HG03196 (cell line): Measurements from ENCODE around the gene PHLPP2.
"Not testable (repeated sequence)": the region's sequence is repeated elsewhere in the genome, so short reads cannot be mapped to it uniquely, and the experiment has no call there.

ENCODE experiments used
- ATAC-seq: cut with Tn5 transposase; IDR thresholded peaks from one replicate; pipeline ENCODE4 v1.9.1; 2021; ENCODE audit not compliant: unreplicated experiment

PHLPP2 gene

DNA sequence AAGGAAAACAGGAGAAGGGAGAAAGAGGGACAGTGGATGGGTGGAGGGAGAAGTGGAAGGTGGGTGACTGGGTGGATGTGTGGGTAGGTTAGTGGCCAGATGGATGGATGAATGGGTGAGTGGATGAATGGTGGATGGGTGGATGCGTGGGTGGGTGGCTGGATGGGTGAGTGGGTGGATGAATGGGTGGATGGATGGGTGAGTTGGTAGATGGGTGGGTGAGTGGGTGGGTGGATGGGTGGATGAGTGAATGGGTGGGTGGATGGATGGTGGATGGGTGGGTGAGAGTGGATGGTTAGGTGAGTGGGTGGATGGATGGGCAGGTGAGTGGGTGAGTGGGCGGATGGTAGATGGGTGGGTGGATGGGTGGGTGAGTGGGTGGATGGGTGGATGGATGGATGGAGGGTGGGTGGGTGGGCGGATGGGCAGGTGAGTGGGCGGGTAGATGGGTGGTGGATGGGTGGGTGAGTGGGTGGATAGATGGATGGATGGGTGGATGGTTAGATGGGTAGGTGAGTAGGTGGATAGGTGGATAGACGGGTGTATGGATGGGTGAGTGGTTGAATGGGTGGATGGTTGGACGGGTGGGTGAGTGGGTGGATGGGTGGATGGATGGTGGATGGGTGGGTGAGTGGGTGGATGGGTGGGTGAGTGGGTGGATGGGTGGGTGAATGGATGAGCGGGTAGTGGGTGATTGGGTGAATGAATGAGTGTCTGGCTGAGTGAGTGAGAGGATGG is 99.2 kb downstream of the PHLPP2 start:
- no peak for ATAC-seq

- no peak for ATAC-seq
Observed at GRCh38 chr16:71623597-71623996, 100.9 kb downstream of the PHLPP2 start.

DNA sequence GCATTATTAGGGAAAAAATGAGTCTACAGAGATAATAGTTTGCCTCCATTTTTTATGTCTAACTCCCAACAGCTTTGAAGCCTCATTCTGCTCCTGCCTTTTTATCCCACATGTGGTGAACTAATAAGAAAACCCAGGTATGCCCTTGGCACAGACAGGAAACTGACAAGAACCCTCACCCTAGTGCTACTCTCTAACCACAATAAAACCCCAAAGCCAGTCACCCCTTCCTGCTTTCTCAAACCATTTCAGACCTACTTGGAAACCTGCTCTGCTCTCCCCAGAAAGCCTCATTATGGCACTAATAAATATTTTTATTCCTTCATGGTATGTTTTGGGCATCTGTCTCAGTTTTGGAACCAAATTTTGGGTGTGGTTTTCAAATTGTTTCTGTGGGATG is 102.4 kb downstream of the PHLPP2 start:
- no peak for ATAC-seq

DNA sequence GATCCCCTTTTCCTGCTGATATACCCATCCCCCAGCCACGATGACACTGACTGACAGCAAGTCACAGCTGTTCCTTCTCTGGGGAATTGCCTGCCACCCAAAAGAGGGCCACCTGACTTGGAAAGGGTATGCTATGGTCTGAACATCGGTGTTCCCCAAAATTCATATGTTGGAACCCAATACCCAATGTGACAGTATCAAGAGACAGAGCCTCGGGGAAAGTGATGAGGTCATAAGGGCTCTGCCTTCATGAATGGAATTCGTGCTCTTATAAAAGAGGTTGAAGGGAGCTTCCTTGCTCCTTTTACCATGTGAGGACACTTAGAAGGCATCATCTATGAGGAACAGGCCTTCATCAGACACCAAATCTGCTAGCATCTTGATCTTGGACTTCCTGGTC is 106.1 kb downstream of the PHLPP2 start:
- no peak for ATAC-seq

- ATAC-seq: not testable (repeated sequence)
Observed at GRCh38 chr16:71614956-71615355, 109.5 kb downstream of the PHLPP2 start.

DNA sequence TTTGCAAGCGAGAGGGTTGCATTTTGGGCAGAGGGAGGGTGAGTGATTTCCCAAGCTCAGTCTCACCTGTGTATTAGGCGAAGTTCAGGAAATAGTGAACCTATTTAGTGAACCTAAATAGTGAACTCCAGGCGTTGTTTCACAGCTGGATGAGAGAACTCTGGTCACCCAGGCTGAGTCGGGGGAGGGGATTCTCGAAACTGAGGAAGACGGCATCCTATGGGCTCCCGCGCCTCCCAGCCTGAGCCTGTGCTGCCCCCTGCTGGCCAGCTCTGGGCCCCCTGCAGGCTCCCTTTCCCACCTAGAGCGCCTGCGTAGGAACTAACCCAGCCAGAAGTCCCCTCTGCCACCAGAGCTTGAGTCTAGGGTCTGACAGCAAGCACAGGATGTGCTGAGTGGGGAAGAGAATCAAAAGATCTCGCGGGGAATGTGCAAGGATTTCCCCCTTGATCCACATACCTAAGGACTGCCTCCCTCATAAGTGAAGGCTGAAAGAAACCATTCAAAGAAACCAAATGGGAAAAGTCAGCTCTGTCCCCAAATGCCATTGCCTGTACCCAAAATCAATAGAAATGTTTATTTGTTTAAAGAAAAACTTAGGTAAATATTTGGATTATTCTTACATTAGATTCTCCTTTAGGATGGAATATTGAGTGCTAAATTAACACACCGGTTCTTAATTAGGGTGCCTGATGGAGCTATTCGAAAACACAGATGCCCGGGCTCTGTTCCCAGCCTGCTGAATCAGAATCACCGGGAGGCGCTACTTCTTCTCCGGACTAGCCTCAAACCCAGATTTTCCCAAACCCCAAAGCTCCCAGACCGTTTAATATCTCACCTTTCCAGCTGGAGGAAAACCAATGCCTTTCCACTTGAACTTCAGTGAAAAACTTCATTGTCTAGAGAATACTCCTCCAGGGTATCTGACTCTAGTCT is 113.3 kb downstream of the PHLPP2 start:
- ATAC-seq: no peak

DNA sequence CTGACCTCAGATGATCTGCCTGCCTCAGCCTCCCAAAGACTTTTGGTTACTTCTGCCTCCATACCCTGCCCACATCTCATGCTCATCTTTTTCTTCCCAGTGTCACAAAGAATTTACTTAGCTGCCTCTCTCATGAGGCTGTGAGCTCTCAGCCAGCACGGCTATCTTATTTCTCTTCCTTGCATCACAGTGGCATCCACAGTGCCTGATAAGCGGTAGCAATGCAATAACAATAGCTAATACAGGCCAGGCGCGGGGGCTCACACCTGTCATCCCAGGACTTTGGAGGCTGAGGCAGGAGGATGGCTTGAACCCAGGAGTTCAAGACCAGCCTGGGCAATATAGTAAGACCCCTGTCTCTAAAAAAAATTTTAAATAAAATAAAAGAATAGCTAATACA is 114.1 kb downstream of the PHLPP2 start:
- no peak for ATAC-seq

DNA sequence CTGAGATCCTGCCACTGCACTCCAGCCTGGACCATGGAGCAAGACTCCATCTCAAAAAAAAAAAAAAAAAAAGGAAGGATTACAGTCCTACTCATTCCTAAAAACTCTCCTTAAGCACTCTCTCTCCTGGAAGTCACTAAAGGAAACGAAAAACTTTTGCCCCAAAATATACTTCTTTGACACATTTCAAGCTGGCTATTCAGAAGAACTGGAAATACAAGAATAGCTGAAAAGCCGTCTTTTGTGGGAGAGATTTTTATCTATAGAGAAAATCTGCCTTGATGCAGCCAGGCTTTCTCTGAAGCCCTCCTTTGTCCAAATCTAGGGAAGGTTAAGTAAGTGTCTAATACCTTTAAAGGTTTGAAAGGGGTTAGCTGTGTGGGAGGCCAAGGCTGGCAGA is 115.4 kb downstream of the PHLPP2 start:
- ATAC-seq: no peak

DNA sequence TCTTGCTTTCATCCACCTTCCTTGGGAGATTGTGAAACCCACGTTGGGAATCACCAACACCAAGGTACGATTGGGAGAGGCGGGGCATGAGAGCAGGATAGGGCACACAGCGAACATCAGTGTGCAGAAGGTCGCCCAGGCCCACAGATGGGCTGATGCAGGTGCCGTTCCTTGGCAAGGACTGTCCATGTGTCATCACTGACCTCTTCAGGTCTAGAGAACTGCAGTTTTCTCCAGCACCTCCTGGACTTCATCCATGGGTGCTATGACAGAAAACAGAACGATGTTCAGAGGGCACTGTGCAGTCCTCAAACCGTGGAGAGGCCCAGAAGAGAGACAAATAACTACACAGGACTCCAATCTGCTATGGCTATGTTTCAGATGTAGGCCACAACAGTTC is 123.7 kb downstream of the PHLPP2 start:
- ATAC-seq: no peak

DNA sequence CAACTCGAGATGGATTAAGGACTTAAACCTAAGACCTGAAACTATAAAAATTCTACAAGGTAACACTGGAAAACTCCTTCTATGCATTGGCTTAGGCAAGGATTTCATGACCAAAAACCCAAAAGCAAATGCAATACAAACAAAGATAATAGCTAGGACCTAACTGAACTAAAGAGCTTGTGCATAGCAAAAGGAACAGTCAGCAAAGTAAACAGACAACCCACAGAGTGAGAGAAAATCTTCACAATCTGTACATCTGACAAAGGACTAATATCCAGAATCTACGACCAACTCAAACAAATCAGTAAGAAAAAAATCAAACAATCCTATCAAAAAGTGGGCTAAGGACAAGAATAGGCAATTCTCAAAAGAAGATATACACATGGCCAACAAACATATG is 126.1 kb downstream of the PHLPP2 start:
- not testable (repeated sequence) for ATAC-seq

DNA sequence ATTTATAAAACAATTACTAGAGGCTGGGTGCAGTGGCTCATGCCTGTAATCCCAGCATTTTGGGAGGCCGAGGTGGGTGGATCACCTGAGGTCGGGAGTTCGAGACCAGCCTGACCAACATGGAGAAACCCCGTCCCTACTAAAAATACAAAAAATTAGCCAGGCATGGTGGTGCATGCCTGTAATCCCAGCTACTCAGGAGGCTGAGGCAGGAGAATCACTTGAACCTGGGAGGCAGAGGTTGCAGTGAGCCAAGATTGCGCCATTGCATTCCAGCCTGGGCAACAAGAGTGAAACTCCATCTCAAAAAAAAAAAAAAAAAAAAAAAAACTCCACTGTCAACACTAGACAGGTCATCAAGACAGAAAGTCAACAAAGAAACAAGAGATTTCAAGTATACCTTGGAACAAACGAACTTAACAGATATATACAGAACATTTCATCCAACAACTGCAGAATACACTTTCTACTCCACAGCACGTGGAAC is 129.1 kb downstream of the PHLPP2 start:
- ATAC-seq: not testable (repeated sequence)
